Tibial artery (tissue), 4 donors: ENCODE measurements around the gene TBC1D25.

Experiments used
- DNase-seq, 2 donors: peaks; one replicate each; pipeline ENCODE4 v3.0.0-alpha.2; 2019
- H3K27ac ChIP-seq, 2 donors: fragments of 200-600 bp; sonication (generic) in 1 of 2; 1 replicate in 1 of 2; 2 replicates in 1 of 2; pipeline ENCODE4 v1.5.1; 2018 to 2019; ENCODE audit warnings: mild to moderate bottlenecking in 1 of 2
- H3K27me3 ChIP-seq, 2 donors: fragments of 200-600 bp; sonication (generic) in 1 of 2; one replicate each; pipeline versions ENCODE4 v1.5.1 to v1.6.0; 2016 to 2019
- H3K36me3 ChIP-seq, 3 donors: fragments of 200-600 bp; sonication (generic) in 2 of 3; one replicate each; pipeline ENCODE4 v1.5.1; 2016 to 2019; ENCODE audit warnings: mild to moderate bottlenecking in 2 of 3
- H3K4me1 ChIP-seq, 4 donors: fragments of 200-600 bp; sonication (generic) in 2 of 4; 1 replicate in 3 of 4; 2 replicates in 1 of 4; pipeline ENCODE4 v1.5.1; 2016 to 2019
- H3K4me3 ChIP-seq, 2 donors: fragments of 200-600 bp; sonication (generic) in 1 of 2; 1 replicate in 1 of 2; 2 replicates in 1 of 2; pipeline ENCODE4 v1.5.1; 2018 to 2019; ENCODE audit warnings: mild to moderate bottlenecking in 2 of 2
- H3K9me3 ChIP-seq, 3 donors: fragments of 200-600 bp; sonication (generic) in 1 of 3; one replicate each; pipeline ENCODE4 v1.5.1; 2016 to 2019
- CTCF ChIP-seq, 2 experiments: fragments of 200-600 bp in 1 of 2; fragments of 450-650 bp in 1 of 2; IDR thresholded peaks; one replicate each; pipeline ENCODE4 v1.5.1; 2017 to 2019; ENCODE audit warnings: antibody characterized with exemption in 2 of 2, mild to moderate bottlenecking in 1 of 2, moderate library complexity in 1 of 2
- intact Hi-C: fragments of 100-400 bp; cut with DNase I; formaldehyde crosslinking; loops from one replicate; pipeline ENCODE4 v1.15.0; 2023; ENCODE audit warnings: low total_unique reads

The TBC1D25 gene

GRCh38 chrX:48512371-48512935, 27.1 kb upstream of the TBC1D25 start:
- intact Hi-C loops, result no loop called here
- H3K27me3 ChIP-seq, result no peaks in the 10 kb centered on the region
- H3K36me3 ChIP-seq, result peaks cover 0 to 20% (median 7%) of the 10 kb centered on the region in 3 donors
- H3K9me3 ChIP-seq, result no peaks in the 10 kb centered on the region
- H3K4me3 ChIP-seq, result no peak overlapping the region
- no peak overlapping the region for H3K27ac ChIP-seq
- peaks cover 0 to 7% (median 0%) of the 10 kb centered on the region in 4 donors for H3K4me1 ChIP-seq
- no peak for TF ChIP-seq CTCF (IDR thresholded peaks at IDR 0.05)
- DNase-seq, result no peak

GRCh38 chrX:48513670-48514069, 25.8 kb upstream of the TBC1D25 start:
- no peak overlapping the region for H3K4me3 ChIP-seq
- DNase-seq, result no peak
- H3K4me1 ChIP-seq, result peaks cover 0 to 7% (median 0%) of the 10 kb centered on the region in 4 donors
- H3K27ac ChIP-seq, result no peak overlapping the region
- intact Hi-C loops, result no loop called here
- TF ChIP-seq CTCF (IDR thresholded peaks at IDR 0.05), result no peak
- no peaks in the 10 kb centered on the region for H3K9me3 ChIP-seq
- H3K27me3 ChIP-seq, result no peaks in the 10 kb centered on the region
- H3K36me3 ChIP-seq, result peaks cover 0 to 20% (median 7%) of the 10 kb centered on the region in 3 donors

GRCh38 chrX:48514126-48514806, 25.2 kb upstream of the TBC1D25 start:
- Histone ChIP-seq H3K36me3 (peaks cover 0 to 20% (median 7%) of the 10 kb centered on the region in 3 donors), H3K4me1 (peaks cover 0 to 7% (median 0%) of the 10 kb centered on the region in 4 donors), H3K27me3 (no peaks in the 10 kb centered on the region), H3K9me3 (no peaks in the 10 kb centered on the region), H3K27ac (no peak overlapping the region), H3K4me3 (no peak overlapping the region)
- intact Hi-C loops, result no loop called here
- no peak for DNase-seq
- TF ChIP-seq CTCF (IDR thresholded peaks at IDR 0.05), result no peak

- Histone ChIP-seq H3K27me3 (no peaks in the 10 kb centered on the region), H3K9me3 (no peaks in the 10 kb centered on the region), H3K4me1 (peaks cover 0 to 1% (median 0%) of the 10 kb centered on the region in 4 donors), H3K27ac (no peak overlapping the region), H3K4me3 (no peak overlapping the region), H3K36me3 (peaks cover 0 to 20% (median 7%) of the 10 kb centered on the region in 3 donors)
- no peak for TF ChIP-seq CTCF (IDR thresholded peaks at IDR 0.05)
- intact Hi-C loops, result no loop called here
- no peak for DNase-seq
Measured at GRCh38 chrX:48514868-48515460, 24.6 kb upstream of the TBC1D25 start.

GRCh38 chrX:48515842-48516241, 23.7 kb upstream of the TBC1D25 start:
- Histone ChIP-seq H3K27ac (no peak overlapping the region), H3K36me3 (peaks cover 0 to 20% (median 7%) of the 10 kb centered on the region in 3 donors), H3K27me3 (no peaks in the 10 kb centered on the region), H3K4me3 (no peak overlapping the region), H3K4me1 (no peaks in the 10 kb centered on the region), H3K9me3 (no peaks in the 10 kb centered on the region)
- intact Hi-C loops, result no loop called here
- DNase-seq, result no peak
- no peak for TF ChIP-seq CTCF (IDR thresholded peaks at IDR 0.05)
